B cell (primary cell): Measurements from ENCODE around the gene C15orf62. TPM values are rescaled to one million over a fixed set of nuclear protein-coding genes. Genes with fewer than 3 reads are reported as not detected.

ENCODE experiments used
- ATAC-seq: fragments of 200-7000 bp; cut with Tn5 transposase; one replicate; pipeline ENCODE4 v1.10.0; 2021; ENCODE audit warnings: low read depth, mild to moderate bottlenecking, moderate number of reproducible peaks, moderate library complexity
- CTCF ChIA-PET: fragments of 350-600 bp; sonication (Branson Sonifier 250); formaldehyde crosslinking; loops from one replicate; lab custom pipeline; 2021; ENCODE audit warnings: antibody characterized with exemption, inconsistent platforms; lab: Charles Lee
- POLR2A ChIA-PET: fragments of 350-600 bp; sonication (Branson Sonifier 250); formaldehyde crosslinking; loops from one replicate; lab custom pipeline; 2021; ENCODE audit warnings: antibody characterized with exemption; lab: Charles Lee
- DNase-seq: peaks from one replicate; pipeline ENCODE4 v3.0.0; 2013
- H2AFZ ChIP-seq: 2 replicates; pipeline ENCODE4 v1.6.1; 2012; ENCODE audit warnings: mild to moderate bottlenecking, low read depth, low read length; ENCODE audit not compliant: insufficient read depth, poor library complexity, severe bottlenecking
- H3K27ac ChIP-seq, 2 donors: 1 replicate in 1 of 2; 2 replicates in 1 of 2; pipeline ENCODE4 v1.5.1; 2012 to 2013; ENCODE audit warnings: low read length in 2 of 2, mild to moderate bottlenecking in 2 of 2, moderate library complexity in 1 of 2
- H3K27me3 ChIP-seq, 4 experiments: fragments of 200-600 bp in 1 of 4; sonication (generic) in 1 of 4; replicated peaks in 1 of 4; 1 replicate in 2 of 4; 2 replicates in 2 of 4; pipeline versions ENCODE4 v1.6.1 to v1.7.0; 2013 to 2016; ENCODE audit warnings: low read length in 3 of 4, mild to moderate bottlenecking in 2 of 4, mixed read lengths in 1 of 4, moderate library complexity in 1 of 4; ENCODE audit not compliant: insufficient read depth in 4 of 4, control insufficient read depth in 3 of 4; ENCODE audit errors: control extremely low read depth in 1 of 4
- H3K36me3 ChIP-seq, 2 experiments: replicated peaks in 1 of 2; 1 replicate in 1 of 2; 2 replicates in 1 of 2; pipeline versions ENCODE4 v1.6.1 to v1.7.1; 2013; ENCODE audit warnings: low read length in 1 of 2; ENCODE audit not compliant: insufficient read depth in 2 of 2, control insufficient read depth in 1 of 2; ENCODE audit errors: control extremely low read depth in 1 of 2, extremely low read depth in 1 of 2
- H3K4me1 ChIP-seq, 2 donors: fragments of 200-600 bp in 1 of 2; sonication (generic) in 1 of 2; 1 replicate in 1 of 2; 2 replicates in 1 of 2; pipeline versions ENCODE4 v1.5.1 to v1.6.1; 2013 to 2017; ENCODE audit warnings: low read length in 2 of 2; ENCODE audit not compliant: control insufficient read depth in 2 of 2, insufficient read depth in 2 of 2
- H3K4me2 ChIP-seq: replicated peaks from 2 replicates; pipeline ENCODE3; 2012; ENCODE audit warnings: mild to moderate bottlenecking, low read depth, low read length; ENCODE audit not compliant: poor library complexity, severe bottlenecking
- H3K4me3 ChIP-seq, 5 experiments: fragments of 200-600 bp in 1 of 5; sonication (generic) in 1 of 5; 1 replicate in 3 of 5; 2 replicates in 2 of 5; pipeline versions ENCODE4 v1.5.1 to v1.7.0; 2011 to 2016; ENCODE audit warnings: low read length in 4 of 5, mild to moderate bottlenecking in 4 of 5, low read depth in 2 of 5, control low read depth in 1 of 5, moderate library complexity in 1 of 5; ENCODE audit not compliant: insufficient read depth in 1 of 5; ENCODE audit errors: control extremely low read depth in 1 of 5, extremely low read depth in 1 of 5
- H3K79me2 ChIP-seq: fragments of 200-600 bp; sonication (generic); one replicate; pipeline ENCODE4 v1.6.0; 2016; ENCODE audit warnings: low read length; ENCODE audit not compliant: control insufficient read depth, insufficient read depth
- H3K9ac ChIP-seq: fragments of 200-600 bp; sonication (generic); 2 replicates; pipeline ENCODE4 v1.6.1; 2017; ENCODE audit warnings: mild to moderate bottlenecking, low read length, moderate library complexity
- H3K9me3 ChIP-seq, 3 donors: one replicate each; pipeline versions ENCODE4 v1.6.1 to v1.7.1; 2013; ENCODE audit warnings: low read length in 2 of 3; ENCODE audit not compliant: control insufficient read depth in 2 of 3, insufficient read depth in 1 of 3; ENCODE audit errors: control extremely low read depth in 1 of 3
- H4K20me1 ChIP-seq: 2 replicates; pipeline ENCODE4 v1.6.0; 2012; ENCODE audit warnings: mild to moderate bottlenecking, low read length; ENCODE audit not compliant: insufficient read depth, control insufficient read depth, poor library complexity, severe bottlenecking
- H3K27ac Mint-ChIP-seq: one replicate; pipeline ENCODE4 v1.8.0; 2021; ENCODE audit warnings: mixed read lengths
- H3K27me3 Mint-ChIP-seq: one replicate; pipeline ENCODE4 v1.8.0; 2021; ENCODE audit warnings: mixed read lengths
- H3K4me1 Mint-ChIP-seq: one replicate; pipeline ENCODE4 v1.8.0; 2021; ENCODE audit warnings: mixed read lengths
- H3K4me3 Mint-ChIP-seq: one replicate; pipeline ENCODE4 v1.8.0; 2021; ENCODE audit warnings: mixed read lengths
- H3K9me3 Mint-ChIP-seq: one replicate; pipeline ENCODE4 v1.8.0; 2022; ENCODE audit warnings: mixed read lengths; ENCODE audit not compliant: insufficient read depth
- CTCF ChIP-seq: fragments of 200-600 bp; IDR thresholded peaks from one replicate; pipeline ENCODE4 v1.8.0; 2022; ENCODE audit warnings: antibody characterized with exemption, mild to moderate bottlenecking
- EZH2 ChIP-seq: IDR thresholded peaks from 2 replicates; pipeline ENCODE4 v1.6.1; 2012; ENCODE audit warnings: borderline replicate concordance, low read depth, mild to moderate bottlenecking, moderate library complexity, low read length; ENCODE audit not compliant: insufficient read depth, poor library complexity, severe bottlenecking
- WGBS: methylation state at CpG from one replicate; pipeline ENCODE4 v1.1.5; 2013; ENCODE audit warnings: missing lambda C conversion rate; ENCODE audit not compliant: insufficient coverage; 5-methylcytosine and 5-hydroxymethylcytosine counted together
- intact Hi-C: fragments of 100-400 bp; cut with micrococcal nuclease; formaldehyde crosslinking; loops from one replicate; pipeline ENCODE4 v1.10.0; 2022
- polyA plus RNA-seq: library from polyadenylated mRNA; depleted of rRNA; stranded (reverse); fragments of >200 nt; gene quantifications from 2 replicates; pipeline ENCODE4 v1.2.3, GENCODE V29; 2012
- total RNA-seq, 2 donors: library from RNA; stranded (reverse); fragments of 120-200 nt in 1 of 2; gene quantifications; 1 replicate in 1 of 2; 2 replicates in 1 of 2; pipeline versions ENCODE4 v1.2.3 to v1.2.4, GENCODE V29; 2013 to 2022

C15orf62 gene
- total and polyA plus RNA-seq, 2 donors (not counting 1 experiment from before 2014, with no cell fraction given) = 0.30 to 9.5 TPM

- no peak overlapping the region for H3K27ac Mint-ChIP-seq
- H3K4me3 Mint-ChIP-seq = peak overlapping the region; percentile 93
- intact Hi-C loops = loop anchor here (1.0 to 2.0 kb wide), 12 partner anchors 8 to 577 kb away; partner anchors contain the start of genes C15orf62, DNAJC17, GCHFR and KNL1
- H3K4me1 Mint-ChIP-seq = peaks cover 23% of the 10 kb centered on the region
- POLR2A ChIA-PET = interaction anchor here (0.7 kb wide), 1 partner anchor 58 kb away, joined by 3 read pairs; no protein-coding TSS in a partner anchor
- H3K27me3 Mint-ChIP-seq = no peaks in the 10 kb centered on the region
- no peak for TF ChIP-seq CTCF
- TF ChIP-seq EZH2 = no peak
- Histone ChIP-seq H2AFZ (peak overlapping the region; percentile 100), H3K27me3 (no peaks in the 10 kb centered on the region), H4K20me1 (no peaks in the 10 kb centered on the region), H3K9me3 (no peaks in the 10 kb centered on the region), H3K4me1 (peaks cover 8 to 19% of the 10 kb centered on the region in 2 donors), H3K4me3 (peak overlapping the region; percentile 66 to 100 (median 94)), H3K27ac (peak overlapping the region in 1 of 2 donors; percentile 89), H3K36me3 (peaks cover 0 to 9% of the 10 kb centered on the region in 2 experiments), H3K4me2 (peak overlapping the region; percentile 100), H3K9ac (peak overlapping the region; percentile 99), H3K79me2 (peaks cover 36% of the 10 kb centered on the region)
- CTCF ChIA-PET = interaction anchor here (1.4 to 3.5 kb wide), 2 partner anchors 14 to 16 kb away, joined by 4 to 12 read pairs; partner anchors contain the start of gene C15orf62
- no peaks in the 10 kb centered on the region for H3K9me3 Mint-ChIP-seq
- ATAC-seq (no peak), DNase-seq (peak; percentile 20)
- 82% methylated on average over 5 of the region's 10 CpGs for WGBS
Observed at GRCh38 chr15:40755812-40756208, 14.0 kb upstream of the C15orf62 start.

DNA sequence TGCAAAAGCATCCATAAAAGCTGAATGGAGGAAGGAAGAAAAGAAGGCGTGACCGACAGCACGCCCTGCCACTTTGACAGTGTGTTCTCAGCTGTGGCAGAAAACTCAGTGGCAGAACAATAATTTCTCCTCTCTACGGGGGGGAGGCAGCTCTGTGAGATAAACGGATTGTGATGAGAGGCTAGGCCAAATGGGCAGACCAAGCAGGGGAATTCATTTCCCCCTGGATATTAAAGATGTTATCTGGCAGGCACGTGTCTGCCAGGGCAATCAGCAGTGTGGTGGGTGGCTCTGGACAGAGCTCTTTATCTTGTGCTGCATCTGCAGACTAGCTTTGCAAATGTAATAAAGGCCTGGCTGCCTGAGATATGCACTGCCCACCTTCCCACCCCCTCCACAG is 12.8 kb upstream of the C15orf62 start:
- Histone ChIP-seq H3K4me3 (no peak overlapping the region), H3K4me2 (no peak overlapping the region), H3K79me2 (peaks cover 27% of the 10 kb centered on the region), H3K27ac (no peak overlapping the region), H3K9me3 (no peaks in the 10 kb centered on the region), H3K9ac (no peak overlapping the region), H3K27me3 (no peaks in the 10 kb centered on the region), H4K20me1 (no peaks in the 10 kb centered on the region), H3K36me3 (no peaks in the 10 kb centered on the region), H3K4me1 (peaks cover 8 to 19% of the 10 kb centered on the region in 2 donors), H2AFZ (no peak overlapping the region)
- ChIA-PET POLR2A (interaction anchor here (0.6 to 0.9 kb wide), 2 partner anchors 12 to 62 kb away, joined by 3 read pairs; partner anchors contain the start of gene RAD51), CTCF (interaction anchor here (0.7 to 3.5 kb wide), 6 partner anchors 9 to 347 kb away, joined by 3 to 12 read pairs (median 4); partner anchors contain the start of gene C15orf62)
- DNase-seq = no peak
- 35% methylated on average over 5 of the region's 6 CpGs for WGBS
- Mint-ChIP-seq H3K27ac (no peak overlapping the region), H3K27me3 (no peaks in the 10 kb centered on the region), H3K4me3 (peak overlapping the region; percentile 54), H3K9me3 (no peaks in the 10 kb centered on the region), H3K4me1 (peaks cover 24% of the 10 kb centered on the region)
- no peak for ATAC-seq
- TF ChIP-seq CTCF (no peak), EZH2 (no peak)
- intact Hi-C loops = no loop called here
